Stimulated activated CD8-positive, alpha-beta memory T cell treated with anti-CD3 and anti-CD28 coated beads, Interleukin-7, amount 100 ng/mL, for 48 hours (primary cell): ENCODE data around the gene OLIG3.

Experiments
- DNase-seq, 2 donors: peaks; one replicate each; pipeline ENCODE4 v3.0.0-alpha.2; 2020; ENCODE audit warnings: low read depth in 1 of 2; ENCODE audit errors: extremely low read depth in 1 of 2

Gene OLIG3

GRCh38 chr6:137471986-137472385 is 22.2 kb downstream of the OLIG3 start:
- DNase-seq: no peak

DNA sequence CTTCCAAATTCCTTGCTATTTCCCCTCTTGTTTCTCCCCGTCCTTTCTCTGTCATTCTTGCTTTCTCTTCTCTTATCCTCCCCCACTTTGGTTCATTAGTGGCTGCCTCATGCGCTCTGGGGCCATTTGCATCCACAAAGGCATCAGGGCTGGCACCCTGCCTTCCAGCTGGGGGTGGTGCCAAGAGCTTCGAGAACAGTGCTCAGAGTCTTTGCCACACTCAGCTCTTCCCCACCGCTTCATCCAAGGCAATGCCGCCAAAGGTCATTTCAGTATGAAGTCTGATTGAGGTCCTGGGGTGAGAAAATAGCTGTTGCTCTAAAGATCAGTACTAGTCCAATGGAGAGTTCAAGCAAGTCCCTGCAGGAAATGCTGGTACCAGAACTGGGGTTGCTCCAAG is 22.7 kb downstream of the OLIG3 start:
- DNase-seq: no peak

- DNase-seq: no peak
Observed at GRCh38 chr6:137467211-137467610, 27.0 kb downstream of the OLIG3 start.

- DNase-seq: no peak
Observed at GRCh38 chr6:137465378-137466009, 28.7 kb downstream of the OLIG3 start.

GRCh38 chr6:137452333-137452894 is 41.8 kb downstream of the OLIG3 start:
- DNase-seq: no peak

- no peak for DNase-seq
Observed at GRCh38 chr6:137443901-137444300, 50.3 kb downstream of the OLIG3 start.
